Glomerular visceral epithelial cell (primary cell): ENCODE data around the gene C10orf53.
"Not testable (repeated sequence)": the region's sequence is repeated elsewhere in the genome, so short reads cannot be mapped to it uniquely, and the experiment has no call there.

Experiments
- DNase-seq: peaks from one replicate; pipeline ENCODE4 v3.0.0-alpha.2; 2016; ENCODE audit errors: extremely low spot score

The C10orf53 gene

GRCh38 chr10:49688261-49688846 is 8.9 kb downstream of the C10orf53 start:
- no peak for DNase-seq

DNA sequence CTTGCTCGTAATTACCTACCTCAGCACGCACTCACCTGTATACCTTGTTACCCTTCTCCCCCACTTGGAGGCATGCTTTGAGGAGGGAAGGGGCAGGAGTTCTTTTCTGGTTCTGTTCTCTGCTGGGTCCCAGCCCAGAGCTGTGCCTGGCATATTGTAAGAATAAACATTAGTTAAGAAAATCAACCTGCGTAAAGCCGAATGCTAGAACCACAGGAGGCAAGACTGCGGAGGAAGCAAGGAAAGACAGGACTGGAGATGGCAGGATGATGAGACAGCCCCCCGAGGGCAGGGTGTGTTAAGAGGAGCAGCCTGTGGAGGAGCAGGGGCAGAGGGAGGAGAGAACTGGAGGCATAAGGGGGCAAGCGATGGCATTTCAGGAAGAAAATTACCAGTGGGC is 9.5 kb downstream of the C10orf53 start:
- no peak for DNase-seq

DNA sequence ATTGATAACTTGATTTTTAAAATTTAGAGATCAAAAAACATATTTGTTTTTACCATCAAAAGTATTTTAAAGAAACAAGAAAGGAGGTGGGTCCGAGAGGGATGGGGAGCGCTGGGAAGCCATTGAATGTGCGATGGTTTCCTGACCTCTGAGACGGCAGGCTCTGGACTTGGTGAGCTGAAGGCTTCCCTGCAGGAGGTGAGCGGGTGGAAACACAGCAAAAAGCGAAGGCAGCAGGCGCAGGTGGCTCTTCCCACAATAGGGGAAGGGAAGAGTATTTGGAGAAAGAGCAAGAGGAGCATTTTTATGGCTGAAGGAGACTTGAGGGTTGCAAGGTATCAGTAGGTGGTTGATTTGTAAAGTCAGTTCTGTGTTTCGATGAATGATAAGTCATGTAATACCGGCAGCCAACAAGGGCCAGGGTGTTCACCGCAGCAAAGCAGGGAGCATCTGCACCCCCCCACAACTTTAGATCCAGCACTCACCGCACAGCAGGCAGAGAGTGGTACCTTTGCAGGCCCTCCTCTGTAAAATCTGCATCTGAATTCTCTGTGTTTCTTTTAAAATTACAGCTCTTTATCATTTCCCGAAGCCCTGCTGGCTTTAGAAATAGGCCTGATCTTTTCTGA is 10.5 kb downstream of the C10orf53 start:
- DNase-seq: no peak

- DNase-seq: no peak
These were observed 11.4 kb downstream of the C10orf53 start for GRCh38 chr10:49690698-49691356.

- no peak for DNase-seq
These were observed 12.1 kb downstream of the C10orf53 start for GRCh38 chr10:49691588-49691987.

DNA sequence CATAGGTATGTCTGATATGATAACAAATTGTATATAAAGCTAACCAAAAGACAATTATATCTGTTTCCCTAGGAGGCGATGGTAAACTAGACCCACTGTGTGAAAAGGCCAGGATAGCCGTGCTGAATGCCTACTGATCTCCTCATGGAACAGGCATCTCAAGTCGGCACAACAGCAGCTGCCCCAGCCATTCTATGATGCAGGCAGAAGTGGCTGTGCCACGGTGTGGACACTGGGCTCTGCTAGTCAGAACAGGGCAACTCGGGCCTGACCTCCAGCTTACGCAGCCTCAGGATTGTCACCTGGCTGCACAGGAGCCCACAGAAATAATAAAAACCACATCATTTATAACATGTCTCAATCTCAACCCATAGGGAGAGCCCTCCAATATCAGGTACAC is 15.0 kb downstream of the C10orf53 start:
- DNase-seq: no peak

GRCh38 chr10:49696311-49696710 is 16.9 kb downstream of the C10orf53 start:
- DNase-seq: no peak

- DNase-seq: no peak
These were observed 19.2 kb downstream of the C10orf53 start for GRCh38 chr10:49698679-49699078.

DNA sequence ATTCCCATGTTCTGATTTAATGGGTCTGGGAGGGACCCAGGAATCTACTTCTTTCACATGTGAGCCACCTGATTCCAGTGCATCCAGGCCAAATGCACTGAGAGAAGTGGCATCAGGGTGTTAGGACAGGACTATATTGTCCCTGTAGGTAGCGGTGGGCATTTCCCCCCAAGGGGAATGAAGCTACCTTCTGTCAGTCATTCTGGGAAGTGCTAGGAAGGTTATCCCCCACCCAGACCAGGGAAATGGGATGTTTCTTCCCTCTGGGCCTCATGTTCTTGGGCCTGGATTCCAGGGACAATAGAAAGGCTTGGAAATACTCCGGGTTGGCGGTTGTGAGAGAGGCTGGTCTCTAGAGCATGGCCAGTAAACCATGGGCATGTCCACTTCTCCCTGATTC is 20.8 kb downstream of the C10orf53 start:
- DNase-seq: no peak

- no peak for DNase-seq
These were observed 21.5 kb downstream of the C10orf53 start for GRCh38 chr10:49700997-49701396.

- no peak for DNase-seq
These were observed 28.1 kb downstream of the C10orf53 start for GRCh38 chr10:49707585-49707984.

- no peak for DNase-seq
These were observed 30.5 kb downstream of the C10orf53 start for GRCh38 chr10:49709934-49710333.

DNA sequence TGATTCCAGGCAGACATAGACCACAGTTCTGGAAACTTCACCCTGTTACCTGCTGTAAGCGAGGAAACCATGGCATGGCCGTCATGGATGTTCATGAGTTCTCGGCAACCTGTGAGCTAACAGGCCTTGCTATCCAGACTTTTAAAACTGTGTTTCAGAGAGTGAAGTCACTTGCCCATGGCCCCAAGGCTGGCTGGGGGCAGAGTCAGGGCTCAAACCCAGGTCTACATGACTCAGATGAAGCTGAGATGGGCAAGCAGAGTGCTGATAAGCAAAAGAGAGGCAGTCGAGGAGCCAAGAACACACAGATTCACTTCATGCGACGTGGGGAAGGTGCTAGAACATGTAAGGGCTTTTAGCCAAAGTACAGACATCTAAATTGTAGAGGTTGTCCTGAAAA is 31.5 kb downstream of the C10orf53 start:
- no peak for DNase-seq

- no peak for DNase-seq
These were observed 32.0 kb downstream of the C10orf53 start for GRCh38 chr10:49711481-49711880.

- DNase-seq: no peak
These were observed 33.8 kb downstream of the C10orf53 start for GRCh38 chr10:49713266-49713665.

DNA sequence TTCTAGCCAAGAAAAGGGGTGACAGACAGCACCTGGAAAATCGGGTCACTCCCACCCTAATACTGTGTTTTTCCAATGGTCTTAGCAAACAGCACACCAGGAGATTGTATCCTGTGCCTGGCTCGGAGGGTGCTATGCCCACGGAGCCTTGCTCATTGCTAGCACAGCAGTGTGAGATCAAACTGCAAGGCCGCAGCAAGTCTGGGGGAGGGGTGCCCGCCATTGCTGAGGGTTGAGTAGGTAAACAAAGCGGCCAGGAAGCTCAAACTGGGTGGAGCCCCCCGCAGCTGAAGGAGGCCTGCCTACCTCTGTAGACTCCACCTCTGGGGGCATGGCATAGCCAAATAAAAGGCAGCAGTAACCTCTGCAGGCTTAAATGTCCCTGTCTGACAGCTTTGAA is 35.7 kb downstream of the C10orf53 start:
- not testable (repeated sequence) for DNase-seq

- DNase-seq: no peak
These were observed 47.1 kb downstream of the C10orf53 start for GRCh38 chr10:49726593-49726992.

DNA sequence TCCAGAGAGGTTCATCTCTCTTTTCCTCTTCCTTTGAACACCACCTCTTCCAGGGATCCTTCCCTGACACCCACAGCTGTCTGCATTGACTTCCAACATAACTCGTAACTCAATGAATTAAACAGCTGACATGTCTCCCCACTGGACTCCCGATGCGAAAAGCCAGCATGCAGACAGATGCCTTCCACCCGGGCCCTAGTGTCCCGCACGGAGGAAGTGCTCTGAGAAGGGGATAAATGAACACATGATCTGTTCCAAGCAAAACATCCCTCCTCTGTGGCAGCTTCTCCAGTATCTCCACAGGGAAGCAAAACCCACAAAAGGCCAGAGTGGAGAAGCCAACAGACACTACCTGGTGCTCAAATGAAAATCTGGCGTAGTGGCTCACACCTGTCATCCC is 54.4 kb downstream of the C10orf53 start:
- no peak for DNase-seq

DNA sequence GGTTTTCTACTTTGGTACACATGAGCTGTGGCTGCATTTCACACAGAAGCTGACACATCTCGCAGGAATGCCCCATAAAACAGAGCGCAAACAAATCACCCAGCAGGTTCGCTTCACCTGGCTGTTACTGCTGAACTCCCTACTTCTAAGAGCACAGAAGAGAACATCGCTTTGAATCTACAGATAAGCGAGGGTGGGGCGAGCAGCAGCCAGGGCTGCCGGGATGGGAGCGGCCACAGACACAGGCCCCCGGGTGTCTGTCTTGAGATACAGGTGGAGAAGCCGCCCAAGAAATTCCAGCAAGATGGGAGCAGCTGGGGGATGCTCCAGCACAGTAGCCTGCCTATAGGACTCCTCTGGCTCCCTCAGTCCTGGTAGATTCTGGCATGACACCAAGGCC is 55.2 kb downstream of the C10orf53 start:
- DNase-seq: no peak

DNA sequence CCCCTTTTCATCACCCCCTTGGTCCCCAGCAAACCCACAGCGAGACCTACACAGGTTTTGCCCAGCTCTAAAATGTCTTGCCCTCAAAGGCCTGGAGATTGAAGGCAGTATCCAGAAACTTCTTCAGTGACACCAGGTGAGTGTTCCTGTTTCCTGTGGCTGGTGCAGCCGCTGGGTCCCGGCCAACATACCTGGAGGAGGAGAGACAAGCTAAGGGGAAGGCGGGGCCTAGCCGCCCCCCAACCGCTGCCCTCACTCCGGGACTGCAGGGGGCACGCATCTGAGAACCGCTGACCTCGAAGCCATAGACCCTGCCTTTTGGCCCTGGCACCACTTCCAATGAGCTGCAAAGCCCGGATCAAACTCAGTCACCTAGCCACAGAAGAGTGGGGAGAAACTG is 55.7 kb downstream of the C10orf53 start:
- DNase-seq: no peak

DNA sequence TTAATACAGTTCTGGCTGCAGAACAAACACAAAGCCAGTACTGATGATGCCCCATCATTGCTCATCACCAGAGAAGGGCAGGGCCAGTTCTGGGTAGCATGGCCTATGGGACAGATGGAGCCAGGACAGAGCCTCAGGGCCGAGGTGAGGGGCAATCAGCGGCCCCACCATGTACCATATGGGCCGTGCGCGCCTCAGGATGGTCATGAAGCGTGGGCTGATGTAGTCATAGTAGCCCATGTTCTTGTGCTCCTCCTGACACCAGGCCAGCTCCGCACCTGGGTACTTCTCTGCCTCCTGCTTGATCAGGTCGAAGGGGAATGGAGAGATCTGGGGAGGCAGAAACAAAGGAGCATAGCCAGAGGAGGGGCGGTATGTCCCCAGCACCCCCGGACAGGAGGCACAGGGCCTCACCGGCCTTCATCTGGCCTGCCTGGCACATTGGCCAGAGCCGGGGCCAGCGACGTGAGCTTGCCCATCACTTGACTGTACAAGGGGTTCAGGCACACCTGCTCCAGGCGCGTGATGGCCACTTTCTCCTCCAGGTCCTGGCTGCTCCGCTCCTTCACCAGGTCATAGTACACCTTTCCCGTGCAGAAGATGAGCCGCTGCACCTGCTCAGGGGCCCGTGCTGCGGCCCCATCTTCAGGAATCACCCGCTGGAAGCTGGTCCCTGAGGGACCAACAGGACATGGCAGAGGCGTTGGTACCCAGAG is 56.6 kb downstream of the C10orf53 start:
- no peak for DNase-seq

DNA sequence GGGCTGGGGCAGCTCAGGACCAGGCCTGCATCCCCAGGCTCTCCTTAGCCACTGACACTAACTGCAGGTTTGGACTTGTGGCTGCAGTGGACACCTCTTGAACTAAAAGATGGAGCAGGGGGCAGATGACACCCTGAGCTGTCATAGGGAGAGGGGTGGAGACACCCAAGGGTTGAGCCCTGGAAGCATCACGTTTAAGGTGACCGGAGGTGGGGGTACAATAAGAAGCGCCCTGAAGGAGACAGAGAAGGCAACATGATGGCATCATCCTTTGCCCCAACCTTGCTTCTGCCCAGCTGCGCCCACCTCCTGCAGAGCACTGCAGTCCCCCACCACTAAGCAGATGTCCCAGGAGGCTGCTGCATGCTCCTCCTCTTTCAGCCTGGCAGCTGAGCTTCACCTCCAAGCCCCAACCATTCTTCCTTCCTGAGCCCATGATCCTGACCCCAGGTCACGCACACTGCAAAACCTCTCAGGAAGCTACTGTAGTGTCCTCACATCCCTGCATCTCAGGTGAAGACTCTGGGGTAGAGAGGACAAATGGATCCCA is 57.2 kb downstream of the C10orf53 start:
- no peak for DNase-seq
